SHP77 (cell line): Measurements from ENCODE around the gene RPS6KB2.
A peak's percentile ranks its signal among the peaks of the same experiment; 100 is the strongest.

ENCODE experiments used
- DNase-seq, 2 experiments: peaks; one replicate each; lab custom pipeline; 2025; lab: John Stamatoyannopoulos, UW

RPS6KB2 gene

GRCh38 chr11:67428052-67429001 is at the start of gene RPS6KB2:
Gene RPS6KB2 (plus strand): TSS chr11:67428494. CDS start chr11:67428546, 52 bp downstream.
- DNase-seq = peak; percentile 98 to 99

GRCh38 chr11:67378544-67378943 is 49.8 kb upstream of the RPS6KB2 start:
- DNase-seq = no peak

- no peak for DNase-seq
These were observed 48.9 kb upstream of the RPS6KB2 start for GRCh38 chr11:67379061-67380058.

GRCh38 chr11:67381244-67381972 is 46.9 kb upstream of the RPS6KB2 start:
- no peak for DNase-seq

- DNase-seq = peak; percentile 76 to 80
These were observed 45.8 kb upstream of the RPS6KB2 start for GRCh38 chr11:67382276-67383136.

- DNase-seq = no peak
These were observed 43.4 kb upstream of the RPS6KB2 start for GRCh38 chr11:67384851-67385366.

GRCh38 chr11:67387069-67387468 is 41.2 kb upstream of the RPS6KB2 start:
- no peak for DNase-seq

GRCh38 chr11:67387518-67387917 is 40.8 kb upstream of the RPS6KB2 start:
- DNase-seq = no peak

- peak; percentile 67 to 72 for DNase-seq
These were observed 38.8 kb upstream of the RPS6KB2 start for GRCh38 chr11:67389477-67389876.

- no peak for DNase-seq
These were observed 37.4 kb upstream of the RPS6KB2 start for GRCh38 chr11:67390947-67391303.

GRCh38 chr11:67391304-67392182 is 36.8 kb upstream of the RPS6KB2 start, which contains the start of gene RAD9A:
Gene RAD9A (plus strand): TSS chr11:67391986. CDS start chr11:67392045, 59 bp downstream.
- peak; percentile 96 to 98 for DNase-seq

- no peak for DNase-seq
These were observed 36.0 kb upstream of the RPS6KB2 start for GRCh38 chr11:67392183-67392715.

GRCh38 chr11:67393437-67393836 is 34.9 kb upstream of the RPS6KB2 start:
- no peak for DNase-seq

GRCh38 chr11:67393990-67394389 is 34.3 kb upstream of the RPS6KB2 start:
- DNase-seq = no peak

GRCh38 chr11:67395555-67396258 is 32.6 kb upstream of the RPS6KB2 start:
- DNase-seq = no peak

GRCh38 chr11:67396259-67396581 is 32.1 kb upstream of the RPS6KB2 start:
- no peak for DNase-seq

- no peak for DNase-seq
These were observed 31.5 kb upstream of the RPS6KB2 start for GRCh38 chr11:67396587-67397389.

- DNase-seq = no peak
These were observed 30.8 kb upstream of the RPS6KB2 start for GRCh38 chr11:67397536-67397935.
